Transverse colon (tissue), 4 donors: ENCODE measurements around the gene ASIC2. TPM values are rescaled to one million over a fixed set of nuclear protein-coding genes. Genes with fewer than 3 reads are reported as not detected.

ENCODE experiments used
- DNase-seq: peaks from one replicate; pipeline ENCODE4 v3.0.0-alpha.2; 2019
- H3K27ac ChIP-seq, 4 donors: fragments of 200-600 bp; sonication (generic); 2 replicates each; pipeline ENCODE4 v1.5.1; 2016 to 2018; ENCODE audit warnings: inconsistent platforms in 4 of 4
- H3K27me3 ChIP-seq: fragments of 200-600 bp; sonication (generic); 2 replicates; pipeline ENCODE4 v1.5.1; 2017; ENCODE audit warnings: inconsistent platforms
- H3K36me3 ChIP-seq, 4 donors: fragments of 200-600 bp; sonication (generic); 2 replicates each; pipeline ENCODE4 v1.5.1; 2017 to 2019; ENCODE audit warnings: inconsistent platforms in 4 of 4
- H3K4me1 ChIP-seq, 4 donors: fragments of 200-600 bp; sonication (generic); 2 replicates each; pipeline ENCODE4 v1.5.1; 2017 to 2020; ENCODE audit warnings: inconsistent platforms in 4 of 4
- H3K4me3 ChIP-seq, 4 donors: fragments of 200-600 bp; sonication (generic); 1 replicate in 1 of 4; 2 replicates in 3 of 4; pipeline versions ENCODE4 v1.5.1 to v1.6.1; 2017 to 2019; ENCODE audit warnings: inconsistent platforms in 4 of 4
- H3K9me3 ChIP-seq, 2 donors: fragments of 200-600 bp; sonication (generic); 2 replicates each; pipeline ENCODE4 v1.5.1; 2017 to 2019; ENCODE audit warnings: inconsistent platforms in 2 of 2
- CTCF ChIP-seq, 5 experiments: fragments of 200-600 bp in 3 of 5; fragments of 450-650 bp in 2 of 5; sonication (generic) in 3 of 5; IDR thresholded peaks; 1 replicate in 2 of 5; 2 replicates in 3 of 5; pipeline ENCODE4 v1.5.1; 2016 to 2017; ENCODE audit warnings: antibody characterized with exemption in 5 of 5, inconsistent platforms in 3 of 5, mild to moderate bottlenecking in 2 of 5, moderate library complexity in 1 of 5
- EP300 ChIP-seq: sonication (generic); formaldehyde crosslinking; IDR thresholded peaks from one replicate; pipeline ENCODE4 v1.6.1; 2017; ENCODE audit warnings: antibody characterized with exemption, low read depth
- POLR2A ChIP-seq: fragments of 450-650 bp; IDR thresholded peaks from one replicate; pipeline ENCODE4 v1.6.1; 2016; ENCODE audit warnings: antibody characterized with exemption, mild to moderate bottlenecking, moderate library complexity
- POLR2AphosphoS5 ChIP-seq, 3 donors: sonication (generic); formaldehyde crosslinking; IDR thresholded peaks; one replicate each; pipeline ENCODE4 v1.6.1; 2016; ENCODE audit warnings: antibody characterized with exemption in 3 of 3
- WGBS, 2 donors: methylation state at CpG; one replicate each; pipeline ENCODE4 v1.1.5; 2018; ENCODE audit warnings: low coverage in 1 of 2; 5-methylcytosine and 5-hydroxymethylcytosine counted together
- in situ Hi-C, 4 donors: fragments of 200-750 bp; cut with MboI; loops; one replicate each; pipeline versions ENCODE4 v1.15.0 to v1.15.1; 2017; ENCODE audit warnings: low sequenced_read_pairs in 3 of 4, low pct_ligation_motif_present in 1 of 4, low pct_unique_long_range_greater_than_20kb in 1 of 4
- intact Hi-C: fragments of 100-400 bp; cut with DNase I; formaldehyde crosslinking; loops from one replicate; pipeline ENCODE4 v1.15.1; 2023; ENCODE audit warnings: low total_unique reads
- total RNA-seq, 4 donors: library from RNA; depleted of rRNA; stranded (reverse); fragments of >200 nt; gene quantifications; one replicate each; pipeline ENCODE4 v1.1.0, GENCODE V29; 2016

Gene ASIC2
- total RNA-seq, 4 donors from 2014 or later, result 0.16 to 0.55 TPM; not detected in 2

GRCh38 chr17:33152783-33153182, 140.3 kb downstream of the ASIC2 start:
- Histone ChIP-seq H3K27me3 (no peaks in the 10 kb centered on the region), H3K27ac (no peak overlapping the region), H3K36me3 (no peaks in the 10 kb centered on the region), H3K4me3 (no peak overlapping the region), H3K9me3 (no peaks in the 10 kb centered on the region), H3K4me1 (no peaks in the 10 kb centered on the region)
- no peak for DNase-seq
- intact Hi-C loops, result no loop called here
- TF ChIP-seq CTCF (IDR thresholded peaks at IDR 0.05), result no peak
- no peak for TF ChIP-seq EP300
- no peak for TF ChIP-seq POLR2A
- TF ChIP-seq POLR2AphosphoS5 (IDR thresholded peaks at IDR 0.05), result no peak
- 43 to 64% methylated on average over 7 of the region's 7 CpGs for WGBS, 2 donors
- in situ Hi-C loops, result no loop called here

- intact Hi-C loops, result no loop called here
Measured at GRCh38 chr17:33151565-33151964, 141.5 kb downstream of the ASIC2 start.

GRCh38 chr17:33145941-33146340, 147.2 kb downstream of the ASIC2 start:
- no peaks in the 10 kb centered on the region for H3K27me3 ChIP-seq
- H3K9me3 ChIP-seq, result no peaks in the 10 kb centered on the region
- no peaks in the 10 kb centered on the region for H3K36me3 ChIP-seq
- H3K4me3 ChIP-seq, result no peak overlapping the region
- intact Hi-C loops (no loop called here), in situ Hi-C loops (loop anchor here in 1 of 4 donors (25.0 kb wide), 1 partner anchor 91 kb away; no protein-coding TSS in a partner anchor)
- H3K4me1 ChIP-seq, result no peaks in the 10 kb centered on the region
- H3K27ac ChIP-seq, result no peak overlapping the region
- 69% methylated on average over 4 of the region's 4 CpGs; no CpG with 5 or more reads in 1 of the 2 donors for WGBS, 2 donors
- TF ChIP-seq POLR2A (no peak), CTCF (IDR thresholded peaks at IDR 0.05) (no peak), EP300 (no peak), POLR2AphosphoS5 (IDR thresholded peaks at IDR 0.05) (no peak)
- no peak for DNase-seq

More at GRCh38 chr17:33151565-33151964, 141.5 kb downstream of the ASIC2 start:
- Histone ChIP-seq H3K9me3 (no peaks in the 10 kb centered on the region), H3K27me3 (no peaks in the 10 kb centered on the region), H3K4me3 (no peak overlapping the region), H3K27ac (no peak overlapping the region), H3K36me3 (no peaks in the 10 kb centered on the region), H3K4me1 (no peaks in the 10 kb centered on the region)
- in situ Hi-C loops, result no loop called here
- TF ChIP-seq POLR2AphosphoS5 (IDR thresholded peaks at IDR 0.05) (no peak), POLR2A (no peak), EP300 (no peak), CTCF (IDR thresholded peaks at IDR 0.05) (no peak)
- no peak for DNase-seq
- 91 to 94% methylated on average over 4 to 5 of the region's 5 CpGs for WGBS, 2 donors

- intact Hi-C loops, result no loop called here
- H3K27me3 ChIP-seq, result no peaks in the 10 kb centered on the region
- H3K27ac ChIP-seq, result no peak overlapping the region
- H3K4me3 ChIP-seq, result no peak overlapping the region
- no peak for DNase-seq
- H3K9me3 ChIP-seq, result no peaks in the 10 kb centered on the region
- TF ChIP-seq CTCF (IDR thresholded peaks at IDR 0.05), result no peak
- TF ChIP-seq POLR2A, result no peak
- no peak for TF ChIP-seq EP300
- TF ChIP-seq POLR2AphosphoS5 (IDR thresholded peaks at IDR 0.05), result no peak
- WGBS, 2 donors, result 69 to 79% methylated on average over 2 of the region's 2 CpGs
- in situ Hi-C loops, result loop anchor here in 1 of 4 donors (25.0 kb wide), 1 partner anchor 92 kb away; no protein-coding TSS in a partner anchor
- no peaks in the 10 kb centered on the region for H3K36me3 ChIP-seq
- no peaks in the 10 kb centered on the region for H3K4me1 ChIP-seq
Measured at GRCh38 chr17:33144837-33145236, 148.3 kb downstream of the ASIC2 start.
